SK-N-SH (cell line): ENCODE results near the gene SRSF6. TPM values are rescaled to one million over a fixed set of nuclear protein-coding genes. Genes with fewer than 3 reads are reported as not detected.
A peak's percentile ranks its signal among the peaks of the same experiment; 100 is the strongest.

ENCODE experiments used
- CTCF ChIA-PET: fragments of 300-600, 350-600 bp; formaldehyde crosslinking; extraction: SDS; loops from one replicate; lab custom pipeline; 2021; lab: Yijun Ruan, JAX
- POLR2A ChIA-PET: fragments of 350-600 bp; sonication (Branson Sonifier 250); formaldehyde crosslinking; extraction: SDS; loops from one replicate; lab custom pipeline; 2020; ENCODE audit warnings: antibody characterized with exemption, inconsistent platforms; lab: Yijun Ruan, JAX
- DNase-seq: peaks from one replicate; pipeline ENCODE4 v3.0.0; 2012
- H2AFZ ChIP-seq: fragments of 200-600 bp; sonication (generic); 2 replicates; pipeline ENCODE4 v1.8.1; 2016; ENCODE audit warnings: antibody characterized with exemption, mild to moderate bottlenecking, low read depth
- H3F3A ChIP-seq: fragments of 200-600 bp; sonication (generic); replicated peaks from 2 replicates; pipeline ENCODE3; 2016; ENCODE audit warnings: antibody characterized with exemption, mild to moderate bottlenecking; ENCODE audit not compliant: insufficient read depth
- H3K27ac ChIP-seq, 2 experiments: fragments of 200-500 bp in 1 of 2; fragments of 200-600 bp in 1 of 2; sonication (Bioruptor generic) in 1 of 2; sonication (generic), shearing (Covaris generic) in 1 of 2; 2 replicates each; pipeline versions ENCODE4 v1.5.1 to v1.6.1; 2014 to 2016; ENCODE audit warnings: low read depth in 2 of 2, inconsistent platforms in 1 of 2, low read length in 1 of 2, mild to moderate bottlenecking in 1 of 2, mixed read lengths in 1 of 2
- H3K27me3 ChIP-seq: fragments of 200-600 bp; sonication (generic), shearing (Covaris generic); 2 replicates; pipeline ENCODE4 v1.6.1; 2016; ENCODE audit warnings: mixed run types; ENCODE audit not compliant: insufficient read depth
- H3K36me3 ChIP-seq, 2 experiments: fragments of 200-500 bp in 1 of 2; fragments of 200-600 bp in 1 of 2; sonication (Bioruptor generic) in 1 of 2; sonication (generic) in 1 of 2; replicated peaks in 1 of 2; 2 replicates each; pipeline versions ENCODE3 to v1.5.1; 2014 to 2016; ENCODE audit warnings: low read length in 1 of 2, mild to moderate bottlenecking in 1 of 2; ENCODE audit not compliant: insufficient read depth in 2 of 2, control insufficient read depth in 1 of 2
- H3K4me1 ChIP-seq, 2 experiments: fragments of 200-500 bp in 1 of 2; fragments of 200-600 bp in 1 of 2; sonication (Bioruptor generic) in 1 of 2; sonication (generic), shearing (Covaris generic) in 1 of 2; 2 replicates each; pipeline versions ENCODE4 v1.5.1 to v1.6.1; 2014 to 2016; ENCODE audit warnings: low read depth in 1 of 2, low read length in 1 of 2, mixed run types in 1 of 2; ENCODE audit not compliant: insufficient read depth in 2 of 2, control insufficient read depth in 1 of 2
- H3K4me2 ChIP-seq: fragments of 200-600 bp; sonication (generic), shearing (Covaris generic); 2 replicates; pipeline ENCODE4 v1.6.1; 2017; ENCODE audit warnings: mixed run types
- H3K4me3 ChIP-seq, 2 experiments: fragments of 200-500 bp in 1 of 2; fragments of 200-600 bp in 1 of 2; sonication (Bioruptor generic) in 1 of 2; sonication (generic), shearing (Covaris generic) in 1 of 2; 2 replicates each; pipeline versions ENCODE4 v1.5.1 to v1.8.1; 2014 to 2016; ENCODE audit warnings: low read depth in 2 of 2, inconsistent platforms in 1 of 2, low read length in 1 of 2, mild to moderate bottlenecking in 1 of 2, mixed read lengths in 1 of 2, moderate library complexity in 1 of 2
- H3K79me2 ChIP-seq: fragments of 200-600 bp; sonication (generic); 2 replicates; pipeline ENCODE4 v1.8.1; 2017; ENCODE audit warnings: mild to moderate bottlenecking; ENCODE audit not compliant: insufficient read depth
- H3K9ac ChIP-seq: fragments of 200-600 bp; sonication (generic); 2 replicates; pipeline ENCODE4 v1.6.1; 2017; ENCODE audit warnings: mixed run types
- H3K9me2 ChIP-seq: fragments of 200-600 bp; sonication (generic); 2 replicates; pipeline ENCODE4 v1.6.1; 2017; ENCODE audit warnings: mixed run types
- H3K9me3 ChIP-seq: fragments of 200-600 bp; sonication (generic); 2 replicates; pipeline ENCODE4 v1.6.1; 2017; ENCODE audit warnings: mixed run types, mild to moderate bottlenecking, moderate library complexity
- H4K20me1 ChIP-seq: fragments of 200-600 bp; sonication (generic); 2 replicates; pipeline ENCODE4 v1.6.1; 2017; ENCODE audit warnings: mild to moderate bottlenecking, mixed run types; ENCODE audit not compliant: insufficient read depth
- CHD2 ChIP-seq: fragments of 150-350 bp; IDR thresholded peaks from 2 replicates; pipeline ENCODE4 v1.6.1; 2018; ENCODE audit warnings: low read length; ENCODE audit not compliant: partially characterized antibody
- EP300 ChIP-seq, 2 experiments: IDR thresholded peaks; 2 replicates each; pipeline versions ENCODE4 v1.4.0 to v1.6.1; 2012; ENCODE audit warnings: borderline replicate concordance in 1 of 2, low read depth in 1 of 2, low read length in 1 of 2
- FOXJ3 ChIP-seq: sonication (generic); formaldehyde crosslinking; IDR thresholded peaks from 2 replicates; pipeline ENCODE4 v1.5.1; 2020; ENCODE audit warnings: mild to moderate bottlenecking, missing genetic modification reagents
- FOXM1 ChIP-seq: IDR thresholded peaks from 2 replicates; pipeline ENCODE4 v1.4.0; 2012; ENCODE audit warnings: low read depth, mild to moderate bottlenecking
- GATA2 ChIP-seq: sonication (generic); formaldehyde crosslinking; IDR thresholded peaks from 2 replicates; pipeline ENCODE4 v1.5.0; 2020; ENCODE audit warnings: mild to moderate bottlenecking, missing genetic modification reagents
- RAD21 ChIP-seq: IDR thresholded peaks from 2 replicates; pipeline ENCODE4 v1.6.1; 2012; ENCODE audit warnings: mild to moderate bottlenecking, low read length
- RCOR1 ChIP-seq: fragments of 150-350 bp; IDR thresholded peaks from 2 replicates; pipeline ENCODE4 v1.6.1; 2017; ENCODE audit warnings: antibody characterized with exemption, low read length
- RFX5 ChIP-seq: IDR thresholded peaks from 2 replicates; pipeline ENCODE4 v1.6.1; 2012; ENCODE audit warnings: mild to moderate bottlenecking, improper control_type of control experiment, low read length
- RXRA ChIP-seq: IDR thresholded peaks from 2 replicates; pipeline ENCODE4 v1.4.0; 2012; ENCODE audit warnings: low read depth, mild to moderate bottlenecking, borderline replicate concordance
- TCF12 ChIP-seq: IDR thresholded peaks from 2 replicates; pipeline ENCODE4 v1.4.0; 2012
- WGBS: methylation state at CpG from one replicate; pipeline ENCODE4 v1.1.6; 2017; ENCODE audit warnings: low lambda C conversion rate; 5-methylcytosine and 5-hydroxymethylcytosine counted together
- polyA plus RNA-seq, 3 experiments: library from polyadenylated mRNA; depleted of rRNA; stranded (reverse); fragments of >200 nt; gene quantifications; 2 replicates each; pipeline ENCODE4 v1.2.3, GENCODE V29; 2012
- TF ChIP-seq, protein P1 (sequence below): IDR thresholded peaks from 2 replicates; pipeline ENCODE4 v1.4.0; 2012; ENCODE audit warnings: low read depth, borderline replicate concordance
- TF ChIP-seq, protein P2 (sequence below): fragments of 150-350 bp; IDR thresholded peaks from 2 replicates; pipeline ENCODE4 v1.6.1; 2016; ENCODE audit warnings: mild to moderate bottlenecking, low read depth, low read length
- TF ChIP-seq, protein P3 (sequence below): IDR thresholded peaks from 2 replicates; pipeline ENCODE4 v1.4.0; 2012; ENCODE audit warnings: low read depth, borderline replicate concordance

SRSF6 gene
- polyA plus RNA-seq, 1 of the 3 experiments (the other 2 are of a cell fraction): 92.6 TPM

DNA sequence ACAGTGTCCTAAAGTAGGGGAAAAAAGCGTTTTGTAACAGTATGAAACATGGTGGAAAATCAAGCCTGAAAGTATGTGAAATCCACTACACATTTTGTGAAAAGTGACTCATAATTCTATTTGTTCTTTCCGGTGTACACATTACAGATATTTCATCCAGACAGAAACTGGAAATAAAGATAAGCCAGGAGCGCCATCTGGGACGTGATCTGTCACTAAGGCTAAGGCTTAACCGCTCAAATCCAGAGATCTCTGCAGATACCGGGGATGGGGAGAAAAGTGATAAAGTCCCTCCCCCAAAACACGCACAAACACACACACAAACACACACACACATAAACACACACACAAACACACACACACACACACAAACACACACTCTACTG, 26.6 kb upstream of the SRSF6 start:
- TF ChIP-seq FOXJ3 (0 out of 2 replicates have a peak, but pooled peaks have one; percentile 47), RXRA (no peak), EP300 (IDR thresholded peaks at IDR 0.05; ENCODE audit: borderline replicate concordance in 1 of 2, low read depth in 1 of 2, low read length in 1 of 2) (peak in 1 of 2 experiments; percentile 82; a peak in 2 of 4 replicates), CHD2 (peak; percentile 58), TCF12 (peak; percentile 9; the same call in 1 of the 2 replicates), RAD21 (peak; percentile 54), GATA2 (peak; percentile 90), RCOR1 (peak; percentile 93)
- TF ChIP-seq, protein P1, sequence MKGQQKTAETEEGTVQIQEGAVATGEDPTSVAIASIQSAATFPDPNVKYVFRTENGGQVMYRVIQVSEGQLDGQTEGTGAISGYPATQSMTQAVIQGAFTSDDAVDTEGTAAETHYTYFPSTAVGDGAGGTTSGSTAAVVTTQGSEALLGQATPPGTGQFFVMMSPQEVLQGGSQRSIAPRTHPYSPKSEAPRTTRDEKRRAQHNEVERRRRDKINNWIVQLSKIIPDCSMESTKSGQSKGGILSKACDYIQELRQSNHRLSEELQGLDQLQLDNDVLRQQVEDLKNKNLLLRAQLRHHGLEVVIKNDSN: no peak
- DNase-seq: peak; percentile 70
- peaks cover 0 to 14% of the 10 kb centered on the region in 2 experiments; a peak in 1 of 4 replicates for H3K4me1 ChIP-seq
- no peaks in the 10 kb centered on the region for H3K9me3 ChIP-seq
- 10% methylated on average over 7 of the region's 7 CpGs for WGBS
- no peak overlapping the region for H3K9ac ChIP-seq
- H4K20me1 ChIP-seq: no peaks in the 10 kb centered on the region
- H2AFZ ChIP-seq: no peak overlapping the region
- H3F3A ChIP-seq: no peaks in the 10 kb centered on the region
- H3K36me3 ChIP-seq: no peaks in the 10 kb centered on the region
- CTCF ChIA-PET: interaction anchor here (0.6 to 2.3 kb wide), 6 partner anchors 13 to 1738 kb away, joined by 3 to 9 read pairs (median 5); no protein-coding TSS in a partner anchor
- POLR2A ChIA-PET: interaction anchor here (0.8 kb wide), 1 partner anchor 14 kb away, joined by 3 read pairs; no protein-coding TSS in a partner anchor
- no peaks in the 10 kb centered on the region for H3K9me2 ChIP-seq
- no peaks in the 10 kb centered on the region for H3K79me2 ChIP-seq
- H3K4me3 ChIP-seq: no peak overlapping the region
- peak overlapping the region in 1 of 2 experiments; percentile 77; a peak in 2 of 4 replicates for H3K27ac ChIP-seq
- H3K27me3 ChIP-seq: no peaks in the 10 kb centered on the region
- H3K4me2 ChIP-seq: 0 out of 2 replicates have a peak overlapping the region, but pooled peaks have one; percentile 33

DNA sequence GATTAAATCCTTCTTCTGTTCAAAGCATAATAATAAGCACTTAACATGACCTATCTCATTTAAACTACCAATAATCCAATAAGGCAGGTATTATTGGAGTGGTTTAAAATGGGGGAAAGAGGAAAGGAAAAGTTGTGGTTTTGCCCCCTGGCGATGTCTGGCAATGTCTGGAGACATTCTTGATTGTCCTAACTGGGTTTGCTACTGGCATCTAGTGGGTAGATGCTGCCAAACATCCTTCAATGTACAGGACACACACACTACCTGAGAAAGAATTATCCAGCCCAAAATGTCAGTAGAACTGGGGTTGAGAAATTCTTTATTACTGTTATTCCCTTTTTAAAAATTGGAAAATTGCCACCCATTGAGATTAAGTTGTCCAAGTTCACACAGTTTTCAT, 25.2 kb upstream of the SRSF6 start:
- 17% methylated on average over 1 of the region's 1 CpG for WGBS
- TF ChIP-seq FOXM1 (no peak), RAD21 (0 out of 2 replicates have a peak, but pooled peaks have one; percentile 18)
- CTCF ChIA-PET: interaction anchor here (1.2 kb wide), 1 partner anchor 13 kb away, joined by 3 read pairs; no protein-coding TSS in a partner anchor

DNA sequence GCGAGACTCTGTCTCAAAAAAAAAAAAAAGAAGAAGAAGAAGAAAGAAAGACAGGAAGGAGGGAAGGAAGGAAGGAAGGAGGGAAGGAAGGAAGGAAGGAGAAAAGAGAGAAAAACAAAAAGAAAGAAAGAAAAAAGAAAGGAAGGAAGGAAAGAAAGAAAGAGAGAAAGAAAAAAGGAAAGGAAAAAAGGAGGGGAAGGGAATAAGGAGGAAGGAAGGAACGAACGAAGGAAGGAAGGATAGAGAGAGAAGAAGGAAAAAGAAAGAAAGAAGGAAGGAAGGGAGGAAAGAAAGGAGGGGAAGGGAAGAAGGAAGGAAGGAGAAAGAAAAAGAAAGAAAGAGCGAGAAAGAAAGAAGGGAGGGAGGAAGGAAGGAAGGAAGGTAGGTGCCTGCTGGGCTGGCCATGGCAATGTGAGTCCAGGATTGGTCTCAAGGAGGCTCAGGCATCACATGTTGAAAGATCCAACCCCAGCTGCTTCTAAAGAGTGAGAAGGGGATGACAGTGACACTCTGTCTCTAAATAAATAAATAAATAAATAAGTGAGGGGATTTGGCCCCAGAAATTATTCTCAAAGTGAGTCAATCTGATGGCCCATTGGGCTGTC, 24.3 kb upstream of the SRSF6 start:
- Histone ChIP-seq H3K27me3 (no peaks in the 10 kb centered on the region), H3K79me2 (no peaks in the 10 kb centered on the region), H3K27ac (no peak overlapping the region), H3K4me3 (no peak overlapping the region), H2AFZ (no peak overlapping the region), H4K20me1 (no peaks in the 10 kb centered on the region), H3K4me2 (no peak overlapping the region), H3K9me2 (no peaks in the 10 kb centered on the region), H3F3A (no peaks in the 10 kb centered on the region), H3K9me3 (no peaks in the 10 kb centered on the region), H3K4me1 (peaks cover 0 to 14% of the 10 kb centered on the region in 2 experiments; a peak in 1 of 4 replicates), H3K36me3 (no peaks in the 10 kb centered on the region), H3K9ac (no peak overlapping the region)
- no peak for DNase-seq
- 31% methylated on average over 4 of the region's 4 CpGs for WGBS
- ChIA-PET CTCF (no interaction called here), POLR2A (no interaction called here)
- no peak for TF ChIP-seq RFX5
- no peak for TF ChIP-seq FOXM1
- no peak for TF ChIP-seq RXRA
- TF ChIP-seq, protein P2, sequence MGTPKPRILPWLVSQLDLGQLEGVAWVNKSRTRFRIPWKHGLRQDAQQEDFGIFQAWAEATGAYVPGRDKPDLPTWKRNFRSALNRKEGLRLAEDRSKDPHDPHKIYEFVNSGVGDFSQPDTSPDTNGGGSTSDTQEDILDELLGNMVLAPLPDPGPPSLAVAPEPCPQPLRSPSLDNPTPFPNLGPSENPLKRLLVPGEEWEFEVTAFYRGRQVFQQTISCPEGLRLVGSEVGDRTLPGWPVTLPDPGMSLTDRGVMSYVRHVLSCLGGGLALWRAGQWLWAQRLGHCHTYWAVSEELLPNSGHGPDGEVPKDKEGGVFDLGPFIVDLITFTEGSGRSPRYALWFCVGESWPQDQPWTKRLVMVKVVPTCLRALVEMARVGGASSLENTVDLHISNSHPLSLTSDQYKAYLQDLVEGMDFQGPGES: no peak
- TF ChIP-seq, protein P3, sequence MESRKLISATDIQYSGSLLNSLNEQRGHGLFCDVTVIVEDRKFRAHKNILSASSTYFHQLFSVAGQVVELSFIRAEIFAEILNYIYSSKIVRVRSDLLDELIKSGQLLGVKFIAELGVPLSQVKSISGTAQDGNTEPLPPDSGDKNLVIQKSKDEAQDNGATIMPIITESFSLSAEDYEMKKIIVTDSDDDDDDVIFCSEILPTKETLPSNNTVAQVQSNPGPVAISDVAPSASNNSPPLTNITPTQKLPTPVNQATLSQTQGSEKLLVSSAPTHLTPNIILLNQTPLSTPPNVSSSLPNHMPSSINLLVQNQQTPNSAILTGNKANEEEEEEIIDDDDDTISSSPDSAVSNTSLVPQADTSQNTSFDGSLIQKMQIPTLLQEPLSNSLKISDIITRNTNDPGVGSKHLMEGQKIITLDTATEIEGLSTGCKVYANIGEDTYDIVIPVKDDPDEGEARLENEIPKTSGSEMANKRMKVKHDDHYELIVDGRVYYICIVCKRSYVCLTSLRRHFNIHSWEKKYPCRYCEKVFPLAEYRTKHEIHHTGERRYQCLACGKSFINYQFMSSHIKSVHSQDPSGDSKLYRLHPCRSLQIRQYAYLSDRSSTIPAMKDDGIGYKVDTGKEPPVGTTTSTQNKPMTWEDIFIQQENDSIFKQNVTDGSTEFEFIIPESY: no peak
- no peak for TF ChIP-seq FOXJ3
- TF ChIP-seq GATA2: no peak

More for the DNA sequence above, 25.2 kb upstream of the SRSF6 start:
- H3K9ac ChIP-seq: no peak overlapping the region
- peaks cover 0 to 14% of the 10 kb centered on the region in 2 experiments; a peak in 1 of 4 replicates for H3K4me1 ChIP-seq
- H3K4me2 ChIP-seq: no peak overlapping the region
- H4K20me1 ChIP-seq: no peaks in the 10 kb centered on the region
- DNase-seq: no peak
- H3K9me2 ChIP-seq: no peaks in the 10 kb centered on the region
- H3F3A ChIP-seq: no peaks in the 10 kb centered on the region
- H3K27ac ChIP-seq: no peak overlapping the region
- no peaks in the 10 kb centered on the region for H3K36me3 ChIP-seq
- H3K9me3 ChIP-seq: no peaks in the 10 kb centered on the region
- H3K4me3 ChIP-seq: no peak overlapping the region
- no peak overlapping the region for H2AFZ ChIP-seq
- no peaks in the 10 kb centered on the region for H3K79me2 ChIP-seq
- H3K27me3 ChIP-seq: no peaks in the 10 kb centered on the region
- POLR2A ChIA-PET: no interaction called here
